IMR-90 (cell line): ENCODE data around the gene MICU1. TPM values are rescaled to one million over a fixed set of nuclear protein-coding genes. Genes with fewer than 3 reads are reported as not detected.

Source experiments
- ATAC-seq: fragments of 200-7000 bp; cut with Tn5 transposase; 2 replicates; pipeline ENCODE4 v1.9.1; 2020; ENCODE audit warnings: low read depth, mild to moderate bottlenecking, moderate library complexity
- BruUV-seq: library from RNA; stranded (reverse); fragments of 400-500 nt; replicated peaks from 2 replicates; lab custom pipeline; 2021; lab: Mats Ljungman, UMichigan
- CTCF ChIA-PET: fragments of 300-600 bp; formaldehyde crosslinking; extraction: SDS; loops from one replicate; lab custom pipeline; 2021; ENCODE audit warnings: antibody characterized with exemption; lab: Yijun Ruan, JAX
- POLR2A ChIA-PET: fragments of 300-600 bp; sonication (Branson Sonifier 250); formaldehyde crosslinking; loops from one replicate; lab custom pipeline; 2022; ENCODE audit warnings: antibody characterized with exemption; ENCODE audit not compliant: unreplicated experiment; lab: Charles Lee
- DNase-seq: peaks from one replicate; pipeline ENCODE4 v3.0.0; 2013
- H2AFZ ChIP-seq: replicated peaks from 2 replicates; pipeline ENCODE3; 2013; ENCODE audit warnings: low read length, mild to moderate bottlenecking; ENCODE audit not compliant: poor library complexity
- H2AK5ac ChIP-seq: 2 replicates; pipeline ENCODE4 v1.6.1; 2013; ENCODE audit warnings: low read depth, low read length, inconsistent platforms
- H2AK9ac ChIP-seq: replicated peaks from 2 replicates; pipeline ENCODE3; 2013; ENCODE audit warnings: mild to moderate bottlenecking, low read depth, low read length, moderate library complexity; ENCODE audit not compliant: poor library complexity
- H2BK120ac ChIP-seq: 2 replicates; pipeline ENCODE4 v1.6.1; 2013; ENCODE audit warnings: low read depth, low read length, inconsistent platforms
- H2BK15ac ChIP-seq: 3 replicates; pipeline ENCODE4 v1.6.1; 2013; ENCODE audit warnings: low read depth, low read length, inconsistent platforms
- H2BK20ac ChIP-seq: 2 replicates; pipeline ENCODE4 v1.6.1; 2013; ENCODE audit warnings: low read depth, mild to moderate bottlenecking, inconsistent platforms, low read length, moderate library complexity
- H2BK5ac ChIP-seq: 2 replicates; pipeline ENCODE4 v1.6.1; 2013; ENCODE audit warnings: mild to moderate bottlenecking, low read depth, low read length, inconsistent platforms; ENCODE audit not compliant: poor library complexity, severe bottlenecking
- H3K14ac ChIP-seq: replicated peaks from 2 replicates; pipeline ENCODE4 v1.6.1; 2013; ENCODE audit warnings: low read depth, low read length, inconsistent platforms
- H3K18ac ChIP-seq: 2 replicates; pipeline ENCODE4 v1.6.1; 2013; ENCODE audit warnings: low read depth, low read length, control low read depth
- H3K23ac ChIP-seq: 2 replicates; pipeline ENCODE4 v1.6.1; 2013; ENCODE audit warnings: low read depth, low read length, inconsistent platforms
- H3K27ac ChIP-seq: 2 replicates; pipeline ENCODE4 v1.5.1; 2013; ENCODE audit warnings: mild to moderate bottlenecking, control low read depth, low read length; ENCODE audit not compliant: insufficient read depth
- H3K27me3 ChIP-seq: 2 replicates; pipeline ENCODE4 v1.6.1; 2013; ENCODE audit warnings: low read length; ENCODE audit not compliant: control insufficient read depth, insufficient read depth
- H3K36me3 ChIP-seq: 2 replicates; pipeline ENCODE4 v1.6.1; 2013; ENCODE audit warnings: low read length, mixed read lengths; ENCODE audit not compliant: control insufficient read depth, insufficient read depth
- H3K4ac ChIP-seq: 2 replicates; pipeline ENCODE4 v1.6.1; 2013; ENCODE audit warnings: low read depth, low read length, inconsistent platforms
- H3K4me1 ChIP-seq: 2 replicates; pipeline ENCODE4 v1.6.1; 2013; ENCODE audit warnings: low read length, mixed read lengths; ENCODE audit not compliant: control insufficient read depth, insufficient read depth
- H3K4me2 ChIP-seq: 2 replicates; pipeline ENCODE4 v1.6.1; 2013; ENCODE audit warnings: low read depth, mild to moderate bottlenecking, control low read depth, low read length, moderate library complexity
- H3K4me3 ChIP-seq: 2 replicates; pipeline ENCODE4 v1.5.1; 2013; ENCODE audit warnings: low read depth, mild to moderate bottlenecking, control low read depth, low read length, moderate library complexity; ENCODE audit not compliant: insufficient read depth
- H3K56ac ChIP-seq: 2 replicates; pipeline ENCODE4 v1.6.1; 2013; ENCODE audit warnings: low read length, inconsistent platforms; ENCODE audit not compliant: insufficient read depth; ENCODE audit errors: extremely low read depth
- H3K79me1 ChIP-seq, 2 experiments: 2 replicates each; pipeline ENCODE4 v1.6.1; 2013; ENCODE audit warnings: low read length in 2 of 2, inconsistent platforms in 1 of 2, low read depth in 1 of 2
- H3K9ac ChIP-seq: 2 replicates; pipeline ENCODE4 v1.6.1; 2013; ENCODE audit warnings: low read depth, low read length, control low read depth
- H3K9me1 ChIP-seq: 2 replicates; pipeline ENCODE4 v1.6.1; 2013; ENCODE audit warnings: low read length, inconsistent platforms; ENCODE audit not compliant: insufficient read depth
- H3K9me3 ChIP-seq: 2 replicates; pipeline ENCODE4 v1.6.1; 2013; ENCODE audit warnings: low read length; ENCODE audit not compliant: control insufficient read depth, insufficient read depth
- H4K20me1 ChIP-seq: 2 replicates; pipeline ENCODE4 v1.6.1; 2013; ENCODE audit warnings: low read length, inconsistent platforms; ENCODE audit not compliant: insufficient read depth
- H4K5ac ChIP-seq: 2 replicates; pipeline ENCODE4 v1.6.1; 2013; ENCODE audit warnings: mild to moderate bottlenecking, low read depth, low read length, control low read depth
- H4K8ac ChIP-seq, 2 experiments: 2 replicates each; pipeline ENCODE4 v1.6.1; 2013; ENCODE audit warnings: low read depth in 2 of 2, low read length in 2 of 2, control low read depth in 1 of 2, inconsistent platforms in 1 of 2
- H4K91ac ChIP-seq: 2 replicates; pipeline ENCODE4 v1.6.1; 2013; ENCODE audit warnings: low read depth, low read length, inconsistent platforms; ENCODE audit not compliant: insufficient read depth
- BHLHE40 ChIP-seq: fragments of 150-350 bp; IDR thresholded peaks from 2 replicates; pipeline ENCODE4 v1.6.1; 2016; ENCODE audit warnings: mild to moderate bottlenecking, low read depth, low read length
- CEBPB ChIP-seq: IDR thresholded peaks from 2 replicates; pipeline ENCODE4 v1.6.1; 2012; ENCODE audit warnings: low read depth, low read length, improper control_type of control experiment
- CHD1 ChIP-seq: IDR thresholded peaks from 2 replicates; pipeline ENCODE4 v1.6.1; 2012; ENCODE audit warnings: low read depth, low read length, improper control_type of control experiment
- CTCF ChIP-seq: conservative IDR thresholded peaks from 2 replicates; pipeline ENCODE4 v1.5.1; 2012; ENCODE audit warnings: mild to moderate bottlenecking, low read depth, low read length, improper control_type of control experiment
- ELK1 ChIP-seq: fragments of 150-350 bp; IDR thresholded peaks from 2 replicates; pipeline ENCODE4 v1.6.1; 2016; ENCODE audit warnings: low read depth, mild to moderate bottlenecking, low read length, moderate library complexity, borderline replicate concordance
- MAFK ChIP-seq: IDR thresholded peaks from 2 replicates; pipeline ENCODE4 v1.6.1; 2012; ENCODE audit warnings: low read depth, low read length, improper control_type of control experiment
- NFE2L2 ChIP-seq: fragments of 150-350 bp; IDR thresholded peaks from 2 replicates; pipeline ENCODE4 v1.6.1; 2016; ENCODE audit warnings: low read depth, mild to moderate bottlenecking, low read length
- POLR2A ChIP-seq: IDR thresholded peaks from 2 replicates; pipeline ENCODE4 v1.6.1; 2012; ENCODE audit warnings: mild to moderate bottlenecking, low read depth, low read length
- RAD21 ChIP-seq: IDR thresholded peaks from 2 replicates; pipeline ENCODE4 v1.6.1; 2012; ENCODE audit warnings: low read length, improper control_type of control experiment
- RFX5 ChIP-seq: IDR thresholded peaks from 2 replicates; pipeline ENCODE4 v1.8.0; 2012; ENCODE audit warnings: low read depth, mild to moderate bottlenecking, low read length, moderate library complexity
- WGBS, 2 experiments: methylation state at CpG; one replicate each; pipeline versions ENCODE4 v1.1.5 to v1.1.7; 2013; ENCODE audit warnings: missing lambda C conversion rate in 2 of 2; ENCODE audit not compliant: insufficient read length in 1 of 2; ENCODE audit errors: extremely low coverage in 2 of 2; 5-methylcytosine and 5-hydroxymethylcytosine counted together
- dilution Hi-C: fragments of 300-500 bp; cut with HindIII; formaldehyde crosslinking; loops from one replicate; pipeline ENCODE4 v1.14.3; 2018; ENCODE audit warnings: low sequenced_read_pairs; ENCODE audit not compliant: unreplicated experiment
- in situ Hi-C: fragments of 300-500 bp; cut with MboI; formaldehyde crosslinking; loops from 3 replicates; pipeline ENCODE4 v1.14.3; 2019; ENCODE audit warnings: low sequenced_read_pairs, inconsistent platforms, mixed read lengths
- intact Hi-C: fragments of 100-400 bp; cut with micrococcal nuclease; formaldehyde crosslinking; loops from 2 replicates; pipeline ENCODE4 v1.10.0; 2022
- polyA plus RNA-seq, 3 experiments: library from polyadenylated mRNA; depleted of rRNA; stranded (reverse); fragments of >200 nt; gene quantifications; 2 replicates each; pipeline ENCODE4 v1.2.3, GENCODE V29; 2012; ENCODE audit warnings: low replicate concordance in 1 of 3
- total RNA-seq: library from RNA; depleted of rRNA; stranded (reverse); fragments of >200 nt; gene quantifications from 2 replicates; pipeline ENCODE4 v1.2.3, GENCODE V29; 2012

The MICU1 gene
- total and polyA plus RNA-seq, 2 of the 4 experiments (the other 2 are of a cell fraction): 43.6 to 44.7 TPM

- no peaks in the 10 kb centered on the region; a peak in 1 of 4 replicates for H3K79me1 ChIP-seq
- WGBS, 2 experiments: no CpG with 5 or more reads among the region's 2 CpGs
- H2BK20ac ChIP-seq: no peak overlapping the region
- H3K9me1 ChIP-seq: 0 out of 2 replicates have a peak, but pooled peaks cover 3% of the 10 kb centered on the region
- no peak overlapping the region for H4K5ac ChIP-seq
- no peak overlapping the region for H3K56ac ChIP-seq
- no peak overlapping the region for H4K91ac ChIP-seq
- intact Hi-C loops (loop anchor here (5.0 kb wide), 2 partner anchors 313 to 453 kb away; partner anchors contain the start of gene MCU), in situ Hi-C loops (no loop called here), dilution Hi-C loops (no loop called here)
- ChIA-PET CTCF (no interaction called here), POLR2A (no interaction called here)
- H3K4me1 ChIP-seq: no peaks in the 10 kb centered on the region
- H2AK5ac ChIP-seq: no peak overlapping the region
- ATAC-seq (no peak), DNase-seq (no peak)
- no peak overlapping the region for H4K8ac ChIP-seq
- no peak overlapping the region for H2BK120ac ChIP-seq
- H3K9me3 ChIP-seq: no peaks in the 10 kb centered on the region
- H3K4me3 ChIP-seq: no peak overlapping the region
- H3K36me3 ChIP-seq: no peaks in the 10 kb centered on the region
- H3K27me3 ChIP-seq: no peaks in the 10 kb centered on the region
- no peak overlapping the region for H2AK9ac ChIP-seq
- H3K4me2 ChIP-seq: no peak overlapping the region
- no peaks in the 10 kb centered on the region; the same call in 1 of the 2 replicates for H4K20me1 ChIP-seq
- no peak overlapping the region for H2BK15ac ChIP-seq
- H2BK5ac ChIP-seq: no peak overlapping the region
- no peak overlapping the region for H3K14ac ChIP-seq
- H3K4ac ChIP-seq: no peak overlapping the region
- H2AFZ ChIP-seq: no peak overlapping the region
- H3K18ac ChIP-seq: no peak overlapping the region
- no TSS peak for BruUV-seq
- no peak overlapping the region for H3K9ac ChIP-seq
- TF ChIP-seq MAFK (no peak), CHD1 (no peak), RAD21 (no peak), ELK1 (no peak), POLR2A (no peak), RFX5 (no peak), BHLHE40 (no peak), CEBPB (no peak), CTCF (no peak), NFE2L2 (no peak)
- H3K27ac ChIP-seq: no peak overlapping the region
- H3K23ac ChIP-seq: no peak overlapping the region
Measured at GRCh38 chr10:72379062-72379461, 246.8 kb downstream of the MICU1 start.
